IMR-90 (cell line): Measurements from ENCODE around the gene PDZD2. TPM values are rescaled to one million over a fixed set of nuclear protein-coding genes. Genes with fewer than 3 reads are reported as not detected.

Experiments used
- ATAC-seq: fragments of 200-7000 bp; cut with Tn5 transposase; 2 replicates; pipeline ENCODE4 v1.9.1; 2020; ENCODE audit warnings: low read depth, mild to moderate bottlenecking, moderate library complexity
- BruUV-seq: library from RNA; stranded (reverse); fragments of 400-500 nt; replicated peaks from 2 replicates; lab custom pipeline; 2021; lab: Mats Ljungman, UMichigan
- CTCF ChIA-PET: fragments of 300-600 bp; formaldehyde crosslinking; extraction: SDS; loops from one replicate; lab custom pipeline; 2021; ENCODE audit warnings: antibody characterized with exemption; lab: Yijun Ruan, JAX
- POLR2A ChIA-PET: fragments of 300-600 bp; sonication (Branson Sonifier 250); formaldehyde crosslinking; loops from one replicate; lab custom pipeline; 2022; ENCODE audit warnings: antibody characterized with exemption; ENCODE audit not compliant: unreplicated experiment; lab: Charles Lee
- DNase-seq: peaks from one replicate; pipeline ENCODE4 v3.0.0; 2013
- H2AFZ ChIP-seq: replicated peaks from 2 replicates; pipeline ENCODE3; 2013; ENCODE audit warnings: low read length, mild to moderate bottlenecking; ENCODE audit not compliant: poor library complexity
- H2AK5ac ChIP-seq: 2 replicates; pipeline ENCODE4 v1.6.1; 2013; ENCODE audit warnings: low read depth, low read length, inconsistent platforms
- H2AK9ac ChIP-seq: replicated peaks from 2 replicates; pipeline ENCODE3; 2013; ENCODE audit warnings: mild to moderate bottlenecking, low read depth, low read length, moderate library complexity; ENCODE audit not compliant: poor library complexity
- H2BK120ac ChIP-seq: 2 replicates; pipeline ENCODE4 v1.6.1; 2013; ENCODE audit warnings: low read depth, low read length, inconsistent platforms
- H2BK15ac ChIP-seq: 3 replicates; pipeline ENCODE4 v1.6.1; 2013; ENCODE audit warnings: low read depth, low read length, inconsistent platforms
- H2BK20ac ChIP-seq: 2 replicates; pipeline ENCODE4 v1.6.1; 2013; ENCODE audit warnings: low read depth, mild to moderate bottlenecking, inconsistent platforms, low read length, moderate library complexity
- H2BK5ac ChIP-seq: 2 replicates; pipeline ENCODE4 v1.6.1; 2013; ENCODE audit warnings: mild to moderate bottlenecking, low read depth, low read length, inconsistent platforms; ENCODE audit not compliant: poor library complexity, severe bottlenecking
- H3K14ac ChIP-seq: replicated peaks from 2 replicates; pipeline ENCODE4 v1.6.1; 2013; ENCODE audit warnings: low read depth, low read length, inconsistent platforms
- H3K18ac ChIP-seq: 2 replicates; pipeline ENCODE4 v1.6.1; 2013; ENCODE audit warnings: low read depth, low read length, control low read depth
- H3K23ac ChIP-seq: 2 replicates; pipeline ENCODE4 v1.6.1; 2013; ENCODE audit warnings: low read depth, low read length, inconsistent platforms
- H3K27ac ChIP-seq: 2 replicates; pipeline ENCODE4 v1.5.1; 2013; ENCODE audit warnings: mild to moderate bottlenecking, control low read depth, low read length; ENCODE audit not compliant: insufficient read depth
- H3K27me3 ChIP-seq: 2 replicates; pipeline ENCODE4 v1.6.1; 2013; ENCODE audit warnings: low read length; ENCODE audit not compliant: control insufficient read depth, insufficient read depth
- H3K36me3 ChIP-seq: 2 replicates; pipeline ENCODE4 v1.6.1; 2013; ENCODE audit warnings: low read length, mixed read lengths; ENCODE audit not compliant: control insufficient read depth, insufficient read depth
- H3K4ac ChIP-seq: 2 replicates; pipeline ENCODE4 v1.6.1; 2013; ENCODE audit warnings: low read depth, low read length, inconsistent platforms
- H3K4me1 ChIP-seq: 2 replicates; pipeline ENCODE4 v1.6.1; 2013; ENCODE audit warnings: low read length, mixed read lengths; ENCODE audit not compliant: control insufficient read depth, insufficient read depth
- H3K4me2 ChIP-seq: 2 replicates; pipeline ENCODE4 v1.6.1; 2013; ENCODE audit warnings: low read depth, mild to moderate bottlenecking, control low read depth, low read length, moderate library complexity
- H3K4me3 ChIP-seq: 2 replicates; pipeline ENCODE4 v1.5.1; 2013; ENCODE audit warnings: low read depth, mild to moderate bottlenecking, control low read depth, low read length, moderate library complexity; ENCODE audit not compliant: insufficient read depth
- H3K56ac ChIP-seq: 2 replicates; pipeline ENCODE4 v1.6.1; 2013; ENCODE audit warnings: low read length, inconsistent platforms; ENCODE audit not compliant: insufficient read depth; ENCODE audit errors: extremely low read depth
- H3K79me1 ChIP-seq, 2 experiments: 2 replicates each; pipeline ENCODE4 v1.6.1; 2013; ENCODE audit warnings: low read length in 2 of 2, inconsistent platforms in 1 of 2, low read depth in 1 of 2
- H3K9ac ChIP-seq: 2 replicates; pipeline ENCODE4 v1.6.1; 2013; ENCODE audit warnings: low read depth, low read length, control low read depth
- H3K9me1 ChIP-seq: 2 replicates; pipeline ENCODE4 v1.6.1; 2013; ENCODE audit warnings: low read length, inconsistent platforms; ENCODE audit not compliant: insufficient read depth
- H3K9me3 ChIP-seq: 2 replicates; pipeline ENCODE4 v1.6.1; 2013; ENCODE audit warnings: low read length; ENCODE audit not compliant: control insufficient read depth, insufficient read depth
- H4K20me1 ChIP-seq: 2 replicates; pipeline ENCODE4 v1.6.1; 2013; ENCODE audit warnings: low read length, inconsistent platforms; ENCODE audit not compliant: insufficient read depth
- H4K5ac ChIP-seq: 2 replicates; pipeline ENCODE4 v1.6.1; 2013; ENCODE audit warnings: mild to moderate bottlenecking, low read depth, low read length, control low read depth
- H4K8ac ChIP-seq, 2 experiments: 2 replicates each; pipeline ENCODE4 v1.6.1; 2013; ENCODE audit warnings: low read depth in 2 of 2, low read length in 2 of 2, control low read depth in 1 of 2, inconsistent platforms in 1 of 2
- H4K91ac ChIP-seq: 2 replicates; pipeline ENCODE4 v1.6.1; 2013; ENCODE audit warnings: low read depth, low read length, inconsistent platforms; ENCODE audit not compliant: insufficient read depth
- BHLHE40 ChIP-seq: fragments of 150-350 bp; IDR thresholded peaks from 2 replicates; pipeline ENCODE4 v1.6.1; 2016; ENCODE audit warnings: mild to moderate bottlenecking, low read depth, low read length
- CEBPB ChIP-seq: IDR thresholded peaks from 2 replicates; pipeline ENCODE4 v1.6.1; 2012; ENCODE audit warnings: low read depth, low read length, improper control_type of control experiment
- CHD1 ChIP-seq: IDR thresholded peaks from 2 replicates; pipeline ENCODE4 v1.6.1; 2012; ENCODE audit warnings: low read depth, low read length, improper control_type of control experiment
- FOS ChIP-seq: fragments of 150-350 bp; IDR thresholded peaks from 2 replicates; pipeline ENCODE4 v1.6.1; 2016; ENCODE audit warnings: low read depth, low read length
- MAFK ChIP-seq: IDR thresholded peaks from 2 replicates; pipeline ENCODE4 v1.6.1; 2012; ENCODE audit warnings: low read depth, low read length, improper control_type of control experiment
- MAZ ChIP-seq: IDR thresholded peaks from 2 replicates; pipeline ENCODE4 v1.6.1; 2012; ENCODE audit warnings: low read depth, mild to moderate bottlenecking, low read length, improper control_type of control experiment, moderate library complexity, borderline replicate concordance
- MXI1 ChIP-seq: IDR thresholded peaks from 2 replicates; pipeline ENCODE4 v1.6.1; 2012; ENCODE audit warnings: low read depth, mild to moderate bottlenecking, low read length, moderate library complexity, borderline replicate concordance
- NFE2L2 ChIP-seq: fragments of 150-350 bp; IDR thresholded peaks from 2 replicates; pipeline ENCODE4 v1.6.1; 2016; ENCODE audit warnings: low read depth, mild to moderate bottlenecking, low read length
- POLR2A ChIP-seq: IDR thresholded peaks from 2 replicates; pipeline ENCODE4 v1.6.1; 2012; ENCODE audit warnings: mild to moderate bottlenecking, low read depth, low read length
- RAD21 ChIP-seq: IDR thresholded peaks from 2 replicates; pipeline ENCODE4 v1.6.1; 2012; ENCODE audit warnings: low read length, improper control_type of control experiment
- RCOR1 ChIP-seq: IDR thresholded peaks from 2 replicates; pipeline ENCODE4 v1.6.1; 2012; ENCODE audit warnings: mild to moderate bottlenecking, low read length, improper control_type of control experiment; ENCODE audit not compliant: insufficient replicate concordance
- RFX5 ChIP-seq: IDR thresholded peaks from 2 replicates; pipeline ENCODE4 v1.8.0; 2012; ENCODE audit warnings: low read depth, mild to moderate bottlenecking, low read length, moderate library complexity
- SMC3 ChIP-seq: fragments of 150-350 bp; IDR thresholded peaks from 2 replicates; pipeline ENCODE4 v1.6.1; 2016; ENCODE audit warnings: low read depth, mild to moderate bottlenecking, antibody characterized with exemption, low read length, moderate library complexity
- WGBS, 2 experiments: methylation state at CpG; one replicate each; pipeline versions ENCODE4 v1.1.5 to v1.1.7; 2013; ENCODE audit warnings: missing lambda C conversion rate in 2 of 2; ENCODE audit not compliant: insufficient read length in 1 of 2; ENCODE audit errors: extremely low coverage in 2 of 2; 5-methylcytosine and 5-hydroxymethylcytosine counted together
- dilution Hi-C: fragments of 300-500 bp; cut with HindIII; formaldehyde crosslinking; loops from one replicate; pipeline ENCODE4 v1.14.3; 2018; ENCODE audit warnings: low sequenced_read_pairs; ENCODE audit not compliant: unreplicated experiment
- in situ Hi-C: fragments of 300-500 bp; cut with MboI; formaldehyde crosslinking; loops from 3 replicates; pipeline ENCODE4 v1.14.3; 2019; ENCODE audit warnings: low sequenced_read_pairs, inconsistent platforms, mixed read lengths
- intact Hi-C: fragments of 100-400 bp; cut with micrococcal nuclease; formaldehyde crosslinking; loops from 2 replicates; pipeline ENCODE4 v1.10.0; 2022
- polyA plus RNA-seq, 3 experiments: library from polyadenylated mRNA; depleted of rRNA; stranded (reverse); fragments of >200 nt; gene quantifications; 2 replicates each; pipeline ENCODE4 v1.2.3, GENCODE V29; 2012; ENCODE audit warnings: low replicate concordance in 1 of 3
- total RNA-seq: library from RNA; depleted of rRNA; stranded (reverse); fragments of >200 nt; gene quantifications from 2 replicates; pipeline ENCODE4 v1.2.3, GENCODE V29; 2012
- TF ChIP-seq, protein P1 (sequence below): conservative IDR thresholded peaks from 2 replicates; pipeline ENCODE4 v1.5.1; 2012; ENCODE audit warnings: mild to moderate bottlenecking, low read depth, low read length, improper control_type of control experiment
- TF ChIP-seq, protein P2 (sequence below): fragments of 150-350 bp; IDR thresholded peaks from 2 replicates; pipeline ENCODE4 v1.6.1; 2017; ENCODE audit warnings: mild to moderate bottlenecking, antibody characterized with exemption, low read length, low read depth
- TF ChIP-seq, protein P3 (sequence below): fragments of 150-350 bp; IDR thresholded peaks from 2 replicates; pipeline ENCODE4 v1.6.1; 2016; ENCODE audit warnings: low read depth, mild to moderate bottlenecking, low read length, moderate library complexity, borderline replicate concordance

PDZD2 gene
- total and polyA plus RNA-seq, 2 of the 4 experiments (the other 2 are of a cell fraction), result under 0.01 to 0.02 TPM

DNA sequence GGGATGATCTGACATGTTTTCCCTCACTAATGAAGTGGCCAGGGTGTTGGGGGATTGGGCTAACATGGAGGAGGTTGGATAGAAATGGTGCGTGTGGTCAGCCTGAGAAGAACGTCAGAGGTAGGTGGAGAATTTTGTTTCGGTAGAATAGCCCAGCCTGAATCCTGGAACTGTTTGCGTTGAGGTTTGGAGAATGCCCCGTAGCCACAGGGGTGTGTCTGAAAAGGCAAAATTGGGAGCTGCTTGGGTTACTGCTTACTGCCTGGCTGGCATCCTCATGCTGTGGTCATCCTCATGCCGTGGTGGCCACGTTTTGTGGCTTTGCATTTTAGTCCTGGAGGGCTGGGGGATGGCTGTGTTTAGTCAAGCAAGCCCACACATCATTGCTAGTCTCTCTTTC is 298.3 kb downstream of the PDZD2 start:
- DNase-seq, result no peak
- H3K79me1 ChIP-seq, result no peaks in the 10 kb centered on the region
- no peak overlapping the region for H4K5ac ChIP-seq
- H3K36me3 ChIP-seq, result no peaks in the 10 kb centered on the region
- H3K4me1 ChIP-seq, result no peaks in the 10 kb centered on the region
- H3K23ac ChIP-seq, result no peak overlapping the region
- H2BK15ac ChIP-seq, result no peak overlapping the region
- ATAC-seq, result no peak
- H3K27ac ChIP-seq, result no peak overlapping the region
- H4K91ac ChIP-seq, result no peak overlapping the region
- WGBS, 2 experiments, result no CpG with 5 or more reads among the region's 7 CpGs
- TF ChIP-seq, protein P1, sequence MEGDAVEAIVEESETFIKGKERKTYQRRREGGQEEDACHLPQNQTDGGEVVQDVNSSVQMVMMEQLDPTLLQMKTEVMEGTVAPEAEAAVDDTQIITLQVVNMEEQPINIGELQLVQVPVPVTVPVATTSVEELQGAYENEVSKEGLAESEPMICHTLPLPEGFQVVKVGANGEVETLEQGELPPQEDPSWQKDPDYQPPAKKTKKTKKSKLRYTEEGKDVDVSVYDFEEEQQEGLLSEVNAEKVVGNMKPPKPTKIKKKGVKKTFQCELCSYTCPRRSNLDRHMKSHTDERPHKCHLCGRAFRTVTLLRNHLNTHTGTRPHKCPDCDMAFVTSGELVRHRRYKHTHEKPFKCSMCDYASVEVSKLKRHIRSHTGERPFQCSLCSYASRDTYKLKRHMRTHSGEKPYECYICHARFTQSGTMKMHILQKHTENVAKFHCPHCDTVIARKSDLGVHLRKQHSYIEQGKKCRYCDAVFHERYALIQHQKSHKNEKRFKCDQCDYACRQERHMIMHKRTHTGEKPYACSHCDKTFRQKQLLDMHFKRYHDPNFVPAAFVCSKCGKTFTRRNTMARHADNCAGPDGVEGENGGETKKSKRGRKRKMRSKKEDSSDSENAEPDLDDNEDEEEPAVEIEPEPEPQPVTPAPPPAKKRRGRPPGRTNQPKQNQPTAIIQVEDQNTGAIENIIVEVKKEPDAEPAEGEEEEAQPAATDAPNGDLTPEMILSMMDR, result no peak
- TF ChIP-seq MAZ, result no peak
- TF ChIP-seq RFX5, result no peak
- no peak for TF ChIP-seq SMC3
- TF ChIP-seq POLR2A, result no peak
- no peak for TF ChIP-seq CEBPB
- TF ChIP-seq NFE2L2, result no peak
- no peak for TF ChIP-seq RAD21
- TF ChIP-seq CHD1, result no peak
- no peak for TF ChIP-seq RCOR1
- TF ChIP-seq, protein P2, sequence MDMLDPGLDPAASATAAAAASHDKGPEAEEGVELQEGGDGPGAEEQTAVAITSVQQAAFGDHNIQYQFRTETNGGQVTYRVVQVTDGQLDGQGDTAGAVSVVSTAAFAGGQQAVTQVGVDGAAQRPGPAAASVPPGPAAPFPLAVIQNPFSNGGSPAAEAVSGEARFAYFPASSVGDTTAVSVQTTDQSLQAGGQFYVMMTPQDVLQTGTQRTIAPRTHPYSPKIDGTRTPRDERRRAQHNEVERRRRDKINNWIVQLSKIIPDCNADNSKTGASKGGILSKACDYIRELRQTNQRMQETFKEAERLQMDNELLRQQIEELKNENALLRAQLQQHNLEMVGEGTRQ, result no peak
- TF ChIP-seq MAFK, result no peak
- TF ChIP-seq FOS, result no peak
- TF ChIP-seq MXI1, result no peak
- TF ChIP-seq BHLHE40, result no peak
- TF ChIP-seq, protein P3, sequence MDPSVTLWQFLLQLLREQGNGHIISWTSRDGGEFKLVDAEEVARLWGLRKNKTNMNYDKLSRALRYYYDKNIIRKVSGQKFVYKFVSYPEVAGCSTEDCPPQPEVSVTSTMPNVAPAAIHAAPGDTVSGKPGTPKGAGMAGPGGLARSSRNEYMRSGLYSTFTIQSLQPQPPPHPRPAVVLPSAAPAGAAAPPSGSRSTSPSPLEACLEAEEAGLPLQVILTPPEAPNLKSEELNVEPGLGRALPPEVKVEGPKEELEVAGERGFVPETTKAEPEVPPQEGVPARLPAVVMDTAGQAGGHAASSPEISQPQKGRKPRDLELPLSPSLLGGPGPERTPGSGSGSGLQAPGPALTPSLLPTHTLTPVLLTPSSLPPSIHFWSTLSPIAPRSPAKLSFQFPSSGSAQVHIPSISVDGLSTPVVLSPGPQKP, result no peak
- BruUV-seq, result no TSS peak
- no peak overlapping the region for H3K4ac ChIP-seq
- peaks cover 1% of the 10 kb centered on the region; the same call in 1 of the 2 replicates for H3K9me3 ChIP-seq
- H3K9me1 ChIP-seq, result no peaks in the 10 kb centered on the region
- H2BK5ac ChIP-seq, result no peak overlapping the region
- ChIA-PET CTCF (no interaction called here), POLR2A (no interaction called here)
- no peak overlapping the region for H3K56ac ChIP-seq
- dilution Hi-C loops, result no loop called here
- H3K9ac ChIP-seq, result no peak overlapping the region
- no peak overlapping the region for H4K8ac ChIP-seq
- no peak overlapping the region for H3K18ac ChIP-seq
- H3K4me3 ChIP-seq, result no peak overlapping the region
- intact Hi-C loops, result no loop called here
- H2AK5ac ChIP-seq, result no peak overlapping the region
- H2BK120ac ChIP-seq, result no peak overlapping the region
- in situ Hi-C loops, result no loop called here
- no peak overlapping the region for H3K4me2 ChIP-seq
- no peak overlapping the region for H2AK9ac ChIP-seq
- H2BK20ac ChIP-seq, result no peak overlapping the region
- no peak overlapping the region for H3K14ac ChIP-seq
- no peaks in the 10 kb centered on the region for H4K20me1 ChIP-seq
- no peak overlapping the region for H2AFZ ChIP-seq
- H3K27me3 ChIP-seq, result peaks cover 52% of the 10 kb centered on the region
